ENCODE data around the gene ELMO1.

GRCh38 chr7:36955456-36956129, 493.1 kb downstream of the ELMO1 start:
- no peak for TF ChIP-seq CBX5 (IDR thresholded peaks at IDR 0.05; ENCODE audit: low read depth)
- TF ChIP-seq FOXK2 (IDR thresholded peaks at IDR 0.05) = no peak
- no peak for TF ChIP-seq POLR2A (IDR thresholded peaks at IDR 0.05; ENCODE audit: low read depth, low read length)
- no peak for TF ChIP-seq BHLHE40 (IDR thresholded peaks at IDR 0.05; ENCODE audit: borderline replicate concordance in 1 of 2, low read depth in 2 of 2, low read length in 1 of 2)
- no peak for TF ChIP-seq CTCF (IDR thresholded peaks at IDR 0.05 in 2 of 3, conservative IDR thresholded peaks at IDR 0.05 in 1 of 3; ENCODE audit: control insufficient read depth in 2 of 3, extremely low read depth in 1 of 3, insufficient read depth in 1 of 3, low read depth in 3 of 3, low read length in 3 of 3)

Measured in GM12878 (cell line).